IPS DF 4.7 (cell line): ENCODE data around the gene GADD45GIP1.

Source experiments
- DNase-seq: peaks from one replicate; pipeline ENCODE4 v3.0.0-alpha.2; 2013; ENCODE audit warnings: low spot score; ENCODE audit errors: extremely low read depth

The GADD45GIP1 gene

DNA sequence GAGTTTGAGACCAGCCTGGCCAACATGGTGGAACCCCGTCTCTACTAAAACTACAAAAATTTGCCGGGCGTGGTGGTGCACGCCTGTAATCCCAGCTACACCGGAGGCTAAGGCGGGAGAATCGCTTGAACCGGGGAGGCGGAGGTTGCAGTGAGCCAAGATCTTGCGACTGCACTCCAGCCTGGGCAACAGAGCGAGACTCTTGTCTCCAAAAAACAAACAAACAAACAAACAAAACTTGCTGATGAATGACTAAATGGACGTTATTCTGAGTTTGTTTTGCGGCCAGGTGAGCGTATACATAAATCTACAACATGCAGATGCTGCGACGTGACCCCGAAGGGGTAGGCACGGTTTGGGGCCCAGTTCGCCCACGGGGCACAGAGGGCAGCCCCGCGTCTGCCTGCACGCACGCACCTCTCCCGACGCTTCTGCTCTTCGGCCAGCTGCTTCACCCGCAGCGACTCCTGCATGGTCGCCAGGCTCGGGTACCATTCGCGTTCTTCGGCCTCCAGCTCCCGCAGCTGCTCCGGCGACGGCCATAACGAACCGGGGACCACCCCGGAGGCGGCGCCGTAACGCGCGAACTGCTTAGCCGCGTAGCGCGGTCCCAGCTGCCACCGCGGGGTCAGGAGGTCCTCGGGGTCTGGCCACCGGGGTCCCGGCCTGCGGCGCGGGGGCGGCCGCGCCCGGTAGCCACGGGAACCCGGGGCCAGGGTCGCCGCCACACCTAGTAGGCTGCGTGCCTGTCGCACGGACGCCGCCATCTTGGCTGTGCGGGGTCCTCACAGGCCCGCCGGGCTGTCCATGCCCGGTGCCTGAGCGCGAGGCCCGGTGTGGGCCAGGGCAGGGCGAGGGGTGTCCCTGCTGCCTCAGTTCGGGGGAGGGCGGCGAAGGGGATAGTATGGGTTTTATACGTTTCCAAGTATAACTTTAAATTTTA lies at the start of gene GADD45GIP1:
TSS of gene GADD45GIP1 (minus strand) at position 778 of the 943 bp plus-strand sequence. CDS start at position 767, 11 bp downstream.
- DNase-seq, result no peak

DNA sequence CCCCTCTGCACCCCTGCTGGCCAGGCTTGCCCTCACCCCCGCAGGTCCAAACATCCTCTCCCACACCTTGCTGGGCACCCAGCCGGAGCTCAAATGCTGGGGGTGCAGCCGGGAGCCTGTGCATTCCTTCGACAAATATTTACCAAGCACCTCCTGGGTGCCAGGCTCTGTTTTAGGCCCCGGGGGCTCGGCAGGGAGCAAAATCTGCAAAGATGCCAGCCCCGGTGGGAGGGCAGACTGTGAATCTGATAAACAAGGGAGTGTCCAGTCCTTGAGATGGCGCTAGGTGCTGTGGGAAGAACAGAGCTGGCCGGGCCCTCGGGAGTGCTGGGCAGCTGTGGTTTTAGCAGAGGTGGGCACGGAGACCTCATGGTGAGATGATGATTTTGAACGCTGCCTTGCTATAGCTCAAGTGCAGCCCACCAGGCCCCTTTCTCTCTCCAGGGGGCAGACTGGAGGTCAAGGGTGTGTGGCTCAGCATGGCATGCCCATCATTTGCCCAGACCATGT lies 48.9 kb upstream of the GADD45GIP1 start:
- no peak for DNase-seq

DNA sequence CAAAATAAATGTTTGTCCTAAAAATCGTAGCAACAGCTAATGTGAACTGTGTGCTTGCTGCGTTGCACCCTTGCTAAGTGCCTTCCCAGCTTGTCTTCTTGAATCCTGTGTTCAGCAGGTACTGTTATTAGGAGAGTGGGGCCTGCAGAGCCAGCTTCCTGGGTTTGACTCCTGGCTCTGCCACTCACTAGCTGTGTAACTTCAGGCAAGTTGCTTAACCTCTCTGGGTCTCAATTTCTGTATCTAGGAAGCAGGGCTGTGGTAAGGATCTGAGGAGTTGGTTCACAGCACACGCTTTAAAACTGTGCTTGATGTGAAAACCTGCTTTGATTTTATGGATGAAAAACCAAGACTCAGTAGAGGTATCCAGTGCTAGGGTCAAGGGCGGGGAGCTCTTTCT lies 48.2 kb upstream of the GADD45GIP1 start:
- DNase-seq, result no peak

DNA sequence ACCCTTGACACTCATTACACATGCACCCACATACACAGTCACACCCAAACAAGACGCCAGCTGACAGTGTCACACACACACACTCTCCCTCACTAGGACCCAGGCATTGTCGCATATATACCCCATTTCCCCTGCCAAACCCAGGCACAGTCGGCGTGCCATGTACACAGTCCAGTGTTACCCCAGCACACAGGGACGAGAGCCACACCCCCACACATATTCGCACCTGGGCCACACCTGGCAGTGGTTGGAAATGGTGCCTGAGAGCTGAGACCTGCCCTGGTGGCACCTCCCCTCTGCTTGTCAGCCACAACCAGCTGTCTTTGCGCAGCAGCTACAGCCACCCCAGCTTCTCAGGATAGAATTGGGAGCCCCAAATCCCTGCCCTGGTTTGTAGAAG lies 47.2 kb upstream of the GADD45GIP1 start:
- no peak for DNase-seq

DNA sequence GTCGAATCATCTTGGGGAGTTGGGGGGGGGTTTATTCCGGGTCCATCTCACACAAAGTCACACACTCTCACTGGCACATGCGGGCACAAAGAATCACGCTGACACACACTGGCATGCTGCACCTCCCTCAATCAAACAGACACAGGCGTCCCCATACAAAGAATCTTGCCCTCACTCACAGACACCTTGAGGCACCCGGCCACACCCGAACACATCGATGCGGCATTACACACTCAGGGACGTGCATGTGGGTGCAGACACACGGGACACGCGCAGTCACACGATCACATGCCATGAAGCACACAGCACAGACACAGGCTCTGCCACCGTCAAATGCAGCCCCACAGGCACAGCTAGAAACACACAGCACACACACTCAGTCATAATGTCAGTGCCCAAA lies 46.1 kb upstream of the GADD45GIP1 start:
- no peak for DNase-seq

DNA sequence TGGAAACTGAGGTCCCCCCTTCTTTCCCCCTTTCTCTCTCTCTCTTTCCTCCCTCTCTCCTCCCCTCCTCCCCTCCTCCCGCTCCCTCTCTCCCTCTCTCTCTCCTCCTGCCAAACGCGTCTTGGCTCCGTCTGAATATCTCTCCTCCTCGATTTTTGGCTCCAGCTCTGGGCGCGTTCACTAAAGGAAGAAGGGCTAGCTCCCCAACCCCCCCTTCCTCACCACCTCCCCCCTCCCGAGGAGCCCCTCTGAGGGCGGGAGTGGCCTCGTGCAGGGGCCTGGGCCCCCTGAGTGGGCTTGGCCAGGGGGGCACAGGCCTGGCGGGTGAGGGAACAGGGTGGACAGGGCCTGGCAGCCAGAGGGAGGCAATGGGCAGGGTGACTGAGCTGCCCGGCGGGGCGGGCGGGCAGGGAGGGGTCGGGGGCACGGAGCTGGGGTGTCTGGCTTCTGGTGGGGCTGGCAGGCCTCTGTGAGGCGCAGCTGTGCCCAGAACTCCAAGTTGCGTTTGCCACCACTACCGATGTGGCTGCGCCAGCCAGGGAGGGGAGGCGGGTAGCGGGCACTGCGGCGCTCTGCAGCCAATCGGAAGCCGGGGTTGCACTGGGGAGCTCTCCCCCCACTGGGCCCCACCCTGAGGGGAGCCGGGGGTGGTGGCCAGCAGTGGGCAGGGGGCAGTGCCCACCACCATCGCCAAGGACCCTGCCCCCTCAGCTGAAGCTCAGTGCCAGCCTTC lies 45.3 kb upstream of the GADD45GIP1 start:
- no peak for DNase-seq

DNA sequence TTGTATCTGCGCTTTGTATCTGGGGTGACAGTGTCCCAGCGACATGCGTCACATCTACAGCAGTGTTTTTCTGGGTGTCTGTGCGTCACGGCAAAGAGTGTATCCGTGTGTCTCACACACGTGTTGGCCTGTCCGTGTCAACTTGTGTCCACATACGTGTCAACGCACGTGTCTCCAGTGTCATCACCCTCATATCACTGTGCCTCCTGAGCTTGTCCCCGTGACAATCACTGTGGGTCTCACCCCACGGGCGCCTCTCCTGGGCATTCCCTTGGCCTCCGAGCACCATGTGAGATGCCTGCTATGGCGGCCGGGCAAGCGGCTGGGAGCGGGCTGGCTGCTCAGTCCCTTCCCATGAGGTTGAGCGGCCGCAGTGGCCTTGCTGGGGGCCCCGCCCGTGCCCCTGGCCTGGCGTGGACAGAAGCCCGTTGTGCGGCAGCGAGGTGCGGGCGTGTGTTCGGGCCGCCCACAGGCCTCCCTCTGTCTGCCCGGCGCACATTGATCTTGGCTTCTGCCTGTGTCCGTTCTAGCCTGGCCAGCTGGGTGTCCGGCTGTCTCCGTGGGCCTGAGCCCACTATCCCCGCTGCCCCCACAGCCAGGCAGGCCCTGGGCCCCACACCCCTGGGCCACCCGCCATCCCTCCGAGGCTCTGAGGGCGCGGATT lies 44.6 kb upstream of the GADD45GIP1 start:
- DNase-seq, result no peak

DNA sequence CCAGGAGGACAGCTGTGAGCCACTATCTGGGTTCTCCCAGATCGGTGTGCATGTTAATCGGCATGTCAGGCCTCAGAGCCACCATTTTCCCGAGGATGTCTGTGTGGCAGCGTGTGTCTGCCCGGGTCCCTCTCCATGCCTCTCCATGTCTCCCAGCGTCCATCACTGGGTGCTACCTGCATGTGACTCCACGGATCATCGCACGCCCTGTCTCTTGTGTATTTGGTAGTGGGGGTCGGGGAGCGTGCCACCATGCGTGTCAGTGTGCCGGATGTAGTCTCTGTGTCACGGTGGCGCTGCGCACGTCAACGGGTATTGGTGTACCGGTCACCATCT lies 44.1 kb upstream of the GADD45GIP1 start:
- no peak for DNase-seq

DNA sequence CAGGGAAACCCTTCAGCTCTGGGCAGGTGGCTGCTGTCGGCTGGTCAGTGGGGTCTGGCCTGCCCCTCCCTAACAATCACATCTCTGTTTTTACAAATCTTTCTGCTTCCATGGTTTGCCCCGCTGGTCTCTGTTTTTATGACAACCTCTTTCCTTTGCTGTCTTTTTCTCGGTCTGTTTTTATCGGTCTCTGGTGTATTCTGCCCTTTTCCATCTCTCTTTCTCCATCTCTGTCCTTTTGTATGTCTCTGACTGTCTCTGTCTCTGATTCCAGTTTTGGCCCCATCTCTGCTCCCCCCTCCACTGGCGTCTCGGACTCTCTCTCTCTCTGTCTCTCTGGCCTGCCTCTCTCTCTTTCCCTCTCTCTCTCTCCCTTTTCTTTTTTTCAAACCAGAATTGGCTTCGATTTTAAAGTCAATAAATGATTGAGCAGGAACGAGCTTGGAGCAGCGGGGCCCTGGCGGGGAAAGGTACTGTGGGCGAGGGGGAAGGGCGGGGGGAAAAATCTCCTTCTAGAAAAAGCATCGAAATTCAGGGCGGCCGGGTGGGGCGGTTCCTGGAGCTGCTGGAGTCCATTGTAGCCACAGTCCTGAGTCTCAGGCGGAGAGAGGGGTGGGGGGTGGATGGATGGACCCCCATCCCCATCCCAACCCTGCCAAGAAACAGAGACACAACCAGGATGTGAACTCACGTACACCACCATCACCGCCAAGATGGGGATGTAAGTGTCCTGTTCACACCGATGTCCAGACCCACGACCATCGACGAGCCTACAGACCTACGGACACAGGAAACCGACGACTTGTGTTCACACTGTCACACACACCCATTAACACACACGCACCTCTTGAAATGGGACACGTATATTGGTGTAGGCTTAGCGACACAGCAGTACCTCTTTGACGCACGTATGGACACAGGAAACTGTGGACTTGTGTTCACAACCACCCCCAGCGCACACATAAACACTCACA lies 41.2 kb upstream of the GADD45GIP1 start:
- no peak for DNase-seq

DNA sequence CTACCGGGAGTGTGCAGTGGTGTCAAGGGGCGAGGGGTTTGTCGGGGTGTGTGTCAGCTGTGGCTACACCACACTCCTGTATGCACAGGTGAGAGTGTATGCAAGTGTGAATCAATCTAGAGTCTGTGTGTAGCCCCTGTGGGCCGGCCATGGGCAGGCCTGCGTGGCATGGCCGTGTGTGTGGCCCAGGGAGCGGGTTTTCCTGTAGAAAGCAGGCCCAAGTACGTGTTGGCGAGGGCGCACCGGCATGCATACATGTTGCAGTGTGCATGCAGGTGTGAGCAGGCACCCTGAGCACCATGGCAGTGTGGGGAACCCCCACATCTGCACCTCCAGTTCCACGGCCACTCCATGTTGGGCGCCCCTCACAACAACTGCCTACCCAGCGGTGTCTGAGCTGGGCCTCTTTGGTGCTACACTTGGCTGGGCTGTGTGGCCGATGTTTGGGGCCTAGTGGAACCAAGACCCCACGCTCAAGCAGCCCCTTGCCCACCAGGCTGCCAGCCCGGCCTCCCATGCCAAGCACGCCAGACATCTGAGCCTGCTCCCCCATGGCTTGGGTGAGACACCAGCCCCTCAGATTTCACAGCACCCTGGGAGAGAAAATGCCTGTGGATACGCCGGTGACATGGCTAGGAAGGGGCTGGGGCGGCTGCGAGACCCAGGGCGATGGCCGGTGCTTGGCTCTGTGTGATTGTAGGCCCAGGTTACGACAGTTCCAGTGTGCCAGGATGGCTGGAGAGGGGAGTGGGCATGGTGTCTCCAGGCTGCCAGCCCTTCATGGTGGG lies 40.4 kb upstream of the GADD45GIP1 start:
- DNase-seq, result no peak

DNA sequence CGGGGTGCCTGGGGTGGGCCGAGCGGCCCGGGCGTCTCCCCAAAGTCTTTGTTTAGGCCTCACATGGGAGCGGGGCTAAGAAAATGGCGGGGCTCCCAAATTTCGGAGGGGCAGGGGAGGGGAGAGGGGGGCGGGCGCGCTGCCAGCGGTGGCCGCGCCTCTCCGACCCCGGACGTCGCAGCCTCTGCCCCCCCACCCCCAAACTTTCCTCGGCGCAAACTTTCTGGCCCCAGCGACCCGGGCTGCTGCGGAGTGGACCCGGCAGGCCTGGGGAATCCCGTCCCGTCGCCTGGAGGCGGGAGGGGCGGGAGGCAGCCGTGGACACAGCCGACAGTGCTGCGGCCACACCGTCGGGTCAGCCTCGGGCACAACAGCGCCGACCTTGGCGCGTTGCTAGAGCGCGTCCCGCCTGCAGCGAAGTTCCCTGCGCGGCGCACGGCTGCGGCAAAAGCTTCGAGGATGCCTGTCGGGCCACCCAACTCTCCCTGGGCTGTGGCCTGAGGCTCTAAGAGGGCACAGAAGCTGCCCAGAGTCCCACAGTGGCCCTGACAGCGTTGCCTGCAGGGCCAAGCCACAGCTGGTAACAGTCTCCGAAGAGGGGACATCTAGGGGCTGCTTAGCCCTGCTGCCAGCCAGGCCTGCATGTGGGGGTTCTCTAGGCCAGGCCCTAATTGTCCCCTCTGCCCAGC lies 39.5 kb upstream of the GADD45GIP1 start:
- no peak for DNase-seq

DNA sequence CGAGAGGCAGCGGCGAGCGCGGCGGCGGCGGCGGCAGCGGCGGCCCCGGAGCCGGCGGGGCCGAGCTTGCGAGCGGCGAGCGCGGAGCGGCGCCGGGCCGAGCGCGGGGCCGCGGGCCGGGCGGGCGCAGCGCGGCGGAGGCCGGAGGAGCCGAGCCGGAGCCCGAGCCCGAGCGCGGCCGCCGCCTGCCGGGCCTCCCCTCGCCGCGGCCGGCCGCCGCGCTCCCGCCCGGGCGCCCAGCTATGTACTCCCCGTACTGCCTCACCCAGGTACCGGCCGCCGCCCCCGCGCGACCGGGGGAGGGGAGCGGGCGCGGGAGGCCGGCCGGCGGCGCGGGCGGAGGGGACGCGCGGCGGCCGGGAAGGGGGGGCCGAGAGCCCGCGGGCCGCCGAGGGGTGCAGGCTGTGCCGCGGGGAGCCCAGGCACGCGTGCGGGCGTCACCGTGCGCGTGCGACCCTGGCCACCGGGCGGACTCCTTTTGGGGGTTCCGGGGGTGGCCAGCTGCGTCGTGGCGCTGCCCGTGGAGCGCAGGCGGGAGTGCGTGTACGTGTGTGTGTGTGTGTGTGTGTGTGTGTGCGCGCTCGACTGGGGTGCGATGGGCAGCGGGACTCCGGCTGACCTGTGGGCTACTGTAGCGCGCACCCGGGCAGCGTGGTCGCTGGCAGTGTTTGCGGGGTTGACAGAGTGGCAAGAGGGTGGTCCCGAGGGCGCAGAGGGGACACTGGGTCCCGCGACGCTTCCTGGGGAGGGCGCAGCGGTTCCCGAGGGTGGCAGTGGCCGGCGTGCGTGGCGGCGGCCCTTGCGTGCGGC lies 38.8 kb upstream of the GADD45GIP1 start:
- no peak for DNase-seq

DNA sequence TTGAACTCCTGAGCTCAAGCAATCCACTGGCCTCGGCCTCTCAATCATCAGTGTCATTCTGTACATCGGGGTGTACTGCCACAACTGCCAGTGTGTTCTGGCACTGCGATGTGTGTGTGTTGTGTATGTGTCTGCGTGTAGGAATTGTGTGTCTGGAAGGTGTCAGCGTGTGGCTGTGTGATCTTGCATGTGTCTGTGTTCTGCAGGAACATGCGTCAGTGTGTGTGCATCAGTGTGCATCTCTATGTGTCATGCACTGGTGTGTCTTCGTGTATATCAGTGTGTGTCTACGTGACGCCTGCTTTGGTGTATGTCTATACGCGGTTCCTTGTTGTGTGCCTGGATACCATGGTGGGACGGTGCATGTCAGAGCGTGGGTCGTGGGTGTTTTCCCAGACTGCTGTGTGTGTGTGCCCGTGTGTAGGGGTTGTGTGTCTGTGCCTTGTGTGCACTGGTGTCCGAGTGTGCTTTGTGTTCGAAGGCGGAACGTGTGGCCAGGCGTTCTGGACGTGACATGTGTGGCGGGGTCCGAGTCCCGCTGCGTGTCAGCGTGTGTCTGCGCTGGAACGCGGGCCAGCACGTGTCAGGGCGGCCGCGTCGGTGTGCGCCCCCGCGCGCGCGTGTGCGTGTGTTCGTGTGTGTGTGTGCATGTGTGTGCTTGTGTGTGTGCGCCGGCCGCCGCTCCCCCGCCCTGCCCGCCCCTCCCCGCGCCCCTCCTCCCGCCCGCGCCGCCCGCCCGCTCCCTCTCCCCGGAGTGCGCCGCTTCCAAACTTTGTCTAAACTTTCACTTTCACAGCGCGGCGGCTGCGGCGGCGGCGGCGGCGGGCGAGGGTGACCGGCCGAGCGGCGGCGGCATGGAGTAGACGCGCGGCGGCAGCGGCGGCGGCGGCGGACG lies 37.9 kb upstream of the GADD45GIP1 start, which contains the start of gene NFIX:
TSS of gene NFIX (plus strand) at position 775 of the 895 bp plus-strand sequence. CDS start 363 bp downstream, outside the sequence.
- no peak for DNase-seq

DNA sequence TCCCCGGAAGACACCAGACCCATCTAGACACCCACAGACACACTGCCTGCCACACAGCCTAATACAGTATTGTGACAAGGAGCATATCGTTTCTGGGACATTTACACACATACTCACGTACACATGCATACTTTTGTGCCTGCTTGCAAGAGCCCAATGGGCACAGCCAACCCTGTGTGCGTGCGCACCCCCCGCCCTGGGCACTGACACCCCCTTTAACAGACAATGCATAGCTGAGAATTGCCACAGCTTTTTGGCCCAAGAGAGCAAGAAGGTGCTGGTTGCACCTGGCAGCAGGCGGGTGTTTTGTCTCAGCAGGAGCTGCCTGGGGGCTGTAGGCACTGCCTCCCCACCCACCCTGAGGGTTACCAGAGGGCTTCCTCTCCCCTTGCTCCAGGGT lies 36.5 kb upstream of the GADD45GIP1 start:
- DNase-seq, result no peak

DNA sequence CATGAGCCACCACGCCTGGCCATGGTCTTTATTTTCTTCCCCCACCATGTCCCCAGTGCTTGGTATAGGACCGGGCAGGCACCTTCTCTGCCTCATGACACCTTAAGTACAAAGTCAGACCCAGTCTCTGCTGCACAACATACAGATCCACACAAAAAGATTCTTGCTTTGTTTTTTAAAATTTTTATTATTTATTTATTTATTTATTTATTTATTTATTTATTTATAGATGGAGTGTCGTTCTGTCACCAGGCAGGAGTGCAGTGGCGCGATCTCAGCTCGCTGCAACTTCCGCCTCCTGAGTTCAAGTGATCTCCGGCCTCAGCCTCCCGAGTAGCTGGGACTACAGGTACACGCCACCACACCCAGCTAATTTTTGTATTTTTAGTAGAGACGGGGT lies 35.7 kb upstream of the GADD45GIP1 start:
- no peak for DNase-seq

DNA sequence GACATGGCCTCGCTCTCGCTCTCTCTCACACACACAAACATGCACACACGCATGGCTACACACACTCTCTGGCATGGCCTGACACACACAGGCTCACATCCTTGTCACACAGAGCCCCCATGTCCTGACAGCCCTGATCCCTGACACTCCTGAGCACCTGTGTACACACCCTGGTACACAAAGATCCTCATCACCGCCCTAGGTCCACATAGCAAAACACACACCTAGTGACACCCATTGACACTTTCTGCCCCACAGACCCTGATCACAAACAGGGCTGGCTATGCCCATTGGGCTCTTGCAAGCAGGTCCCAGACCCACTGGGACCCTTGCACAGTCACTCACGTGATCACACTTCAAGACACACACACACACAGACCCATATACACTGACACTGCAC lies 34.3 kb upstream of the GADD45GIP1 start:
- DNase-seq, result no peak

DNA sequence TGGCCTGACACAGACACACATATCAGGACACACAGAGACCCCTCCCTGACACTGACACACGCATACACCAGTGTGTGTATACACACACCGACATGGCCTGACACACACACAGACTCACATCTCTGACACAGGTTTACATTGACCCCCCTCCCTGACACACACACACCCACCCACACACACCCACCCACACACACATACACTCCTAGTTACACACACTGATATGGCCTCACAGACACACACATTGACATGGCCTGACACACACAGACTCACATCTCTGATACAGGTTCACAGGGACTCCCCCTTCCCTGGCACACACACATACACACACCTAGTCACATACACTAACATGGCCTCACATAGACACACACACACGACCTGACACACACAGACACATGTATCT lies 33.8 kb upstream of the GADD45GIP1 start:
- no peak for DNase-seq
